ENCODE data around the gene FARS2.
"Not testable (repeated sequence)": the region's sequence is repeated elsewhere in the genome, so short reads cannot be mapped to it uniquely, and the experiment has no call there.

FARS2 gene

GRCh38 chr6:5636210-5637030, 375.1 kb downstream of the FARS2 start:
- no peak for DNase-seq (ENCODE audit: low read depth)

- DNase-seq (ENCODE audit: low read depth) = no peak
These were observed 376.4 kb downstream of the FARS2 start for GRCh38 chr6:5637714-5638113.

GRCh38 chr6:5638666-5639065, 377.4 kb downstream of the FARS2 start:
- no peak for DNase-seq (ENCODE audit: low read depth)

GRCh38 chr6:5639193-5639592, 377.9 kb downstream of the FARS2 start:
- DNase-seq (ENCODE audit: low read depth) = no peak

DNA sequence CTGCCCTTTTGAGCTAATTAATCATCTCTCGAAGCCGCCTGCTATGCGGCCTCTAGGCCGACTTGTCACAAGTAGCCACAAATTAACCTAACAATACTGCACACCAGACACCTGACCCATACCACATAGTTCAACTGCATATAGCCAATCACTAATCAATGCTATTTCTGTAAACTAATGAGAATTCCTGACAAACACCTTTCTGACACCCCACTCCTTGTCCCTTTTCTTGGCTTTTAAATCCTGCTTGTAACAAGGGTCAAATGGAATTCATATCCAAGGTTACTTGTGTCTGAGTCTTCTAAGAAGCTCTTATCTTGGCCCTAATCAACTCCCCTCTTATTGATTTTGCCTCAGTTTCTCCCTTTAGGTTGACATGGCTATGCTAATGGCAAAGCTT, 379.3 kb downstream of the FARS2 start:
- DNase-seq (ENCODE audit: low read depth) = no peak

GRCh38 chr6:5644523-5645185, 383.3 kb downstream of the FARS2 start:
- DNase-seq (ENCODE audit: low read depth) = no peak

DNA sequence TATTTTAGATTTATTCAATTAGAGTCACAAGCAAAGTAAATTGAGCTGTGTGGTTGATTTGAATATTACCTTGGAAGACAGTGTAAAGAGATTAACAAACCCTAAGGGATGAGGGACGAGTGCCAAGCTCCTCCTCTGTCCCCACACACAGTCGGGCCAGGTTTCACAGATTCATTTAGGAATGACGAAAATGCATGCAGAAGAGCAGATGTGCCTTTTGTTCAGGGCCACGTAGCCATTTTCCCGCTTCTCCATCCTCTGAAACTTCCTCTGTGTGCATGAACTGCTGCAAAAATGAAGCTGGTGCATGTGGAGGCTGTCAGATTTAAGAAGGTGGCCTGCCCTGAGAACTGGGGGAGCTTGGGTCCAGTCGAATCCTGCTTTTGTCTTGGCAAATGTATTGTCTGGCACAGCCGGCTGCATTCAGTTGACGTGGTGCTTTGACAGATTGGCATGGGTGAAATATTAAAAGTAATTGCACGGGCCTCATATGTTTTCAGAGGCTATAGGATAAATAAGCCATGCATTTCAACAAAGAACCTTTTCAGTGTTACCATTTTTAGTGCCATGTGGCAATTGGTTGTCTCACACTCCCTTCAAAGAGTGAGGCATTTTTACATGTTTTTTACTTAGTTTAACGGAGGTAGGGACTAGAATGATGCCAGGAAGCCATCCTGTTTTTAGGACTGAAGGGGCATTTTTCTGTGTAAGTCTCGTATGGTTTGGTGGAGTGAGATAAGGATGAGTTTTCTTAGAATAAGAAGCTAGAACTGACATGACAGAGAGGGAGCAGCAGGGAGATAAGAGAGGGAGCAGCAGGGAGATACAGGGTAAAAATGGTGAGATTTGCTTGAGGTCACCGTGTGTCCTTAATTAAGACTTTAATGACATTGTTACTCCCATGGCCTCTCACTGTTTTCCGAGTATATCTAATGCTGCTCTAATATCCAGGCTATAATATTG, 384.3 kb downstream of the FARS2 start:
- no peak for DNase-seq (ENCODE audit: low read depth)

DNA sequence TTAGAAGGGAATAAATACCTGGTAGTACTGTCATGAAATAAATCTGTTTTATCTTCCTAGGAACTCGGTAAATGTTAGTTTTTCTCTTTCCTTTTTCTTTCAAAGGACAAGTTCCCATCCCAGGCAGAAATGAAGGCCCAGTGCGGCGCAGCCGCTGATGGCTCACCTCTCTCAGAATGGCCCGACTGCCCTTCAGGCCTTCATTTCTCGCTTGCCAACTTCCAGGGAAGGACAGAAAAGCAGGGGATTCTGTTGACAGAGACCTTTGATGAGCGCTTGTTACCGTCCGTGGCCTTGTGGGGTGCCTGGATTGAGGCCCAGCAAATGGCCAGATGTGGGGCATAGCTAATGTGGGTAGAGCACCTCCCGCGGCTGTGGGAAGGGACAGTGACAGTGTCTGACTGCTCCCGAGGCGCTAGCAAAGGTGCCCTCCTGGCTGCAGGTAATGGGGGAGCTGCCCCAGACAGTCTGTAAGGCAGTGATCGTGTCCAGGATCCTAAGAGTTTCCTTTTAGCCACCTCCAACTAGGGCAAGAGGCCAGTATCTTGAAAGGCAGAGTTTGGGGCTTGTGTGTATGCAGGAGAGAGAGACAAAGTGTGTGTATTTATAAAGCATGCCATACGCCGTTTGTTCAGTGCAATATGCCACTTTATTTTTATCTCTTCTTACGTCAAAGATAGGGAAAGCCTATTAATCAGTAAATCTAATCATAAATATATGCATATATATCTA, 391.3 kb downstream of the FARS2 start:
- DNase-seq (ENCODE audit: low read depth) = no peak

- no peak for DNase-seq (ENCODE audit: low read depth)
These were observed 392.5 kb downstream of the FARS2 start for GRCh38 chr6:5653801-5654200.

- no peak for DNase-seq (ENCODE audit: low read depth)
These were observed 394.9 kb downstream of the FARS2 start for GRCh38 chr6:5656226-5656625.

- not testable (repeated sequence) for DNase-seq (ENCODE audit: low read depth)
These were observed 395.4 kb downstream of the FARS2 start for GRCh38 chr6:5656695-5657094.

GRCh38 chr6:5657684-5658430, 396.5 kb downstream of the FARS2 start:
- DNase-seq (ENCODE audit: low read depth) = no peak

DNA sequence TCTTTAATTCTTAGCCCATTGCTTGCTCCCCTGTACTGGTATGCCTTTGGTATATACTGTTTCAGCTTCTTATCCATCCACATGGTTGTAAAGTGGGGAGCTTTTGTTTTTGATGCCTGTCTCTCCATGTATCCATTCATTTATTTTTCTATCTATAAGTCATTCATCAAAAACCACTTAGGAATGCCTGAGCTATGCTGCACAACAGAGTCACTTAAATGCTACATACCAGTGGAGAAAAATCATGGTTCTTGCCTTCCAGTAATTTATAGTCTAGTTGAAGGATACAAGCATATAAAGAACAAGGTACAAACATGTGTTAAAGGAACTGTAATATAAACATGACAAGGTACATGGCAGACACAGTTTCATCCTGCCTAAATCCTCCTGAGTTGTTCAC, 398.2 kb downstream of the FARS2 start:
- DNase-seq (ENCODE audit: low read depth) = no peak

- no peak for DNase-seq (ENCODE audit: low read depth)
These were observed 399.5 kb downstream of the FARS2 start for GRCh38 chr6:5660772-5661171.

DNA sequence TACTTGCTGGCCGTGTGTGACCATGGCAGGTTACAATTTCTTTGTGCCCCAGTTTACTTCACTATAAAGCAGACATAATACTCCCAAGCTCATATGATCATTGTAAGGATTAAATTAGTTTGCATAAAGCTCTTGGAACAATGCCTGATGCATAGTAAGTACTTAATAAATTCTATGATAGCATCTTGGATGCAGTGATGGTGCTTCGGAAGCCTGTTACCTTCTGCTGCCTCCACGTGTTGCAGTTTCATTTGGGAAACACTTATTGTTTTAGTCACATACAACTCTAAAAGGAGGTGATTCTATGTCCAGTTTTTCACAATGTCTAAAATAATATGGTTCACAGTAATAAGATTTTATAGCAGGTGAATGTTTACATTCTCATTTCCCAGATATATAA, 401.5 kb downstream of the FARS2 start:
- no peak for DNase-seq (ENCODE audit: low read depth)

DNA sequence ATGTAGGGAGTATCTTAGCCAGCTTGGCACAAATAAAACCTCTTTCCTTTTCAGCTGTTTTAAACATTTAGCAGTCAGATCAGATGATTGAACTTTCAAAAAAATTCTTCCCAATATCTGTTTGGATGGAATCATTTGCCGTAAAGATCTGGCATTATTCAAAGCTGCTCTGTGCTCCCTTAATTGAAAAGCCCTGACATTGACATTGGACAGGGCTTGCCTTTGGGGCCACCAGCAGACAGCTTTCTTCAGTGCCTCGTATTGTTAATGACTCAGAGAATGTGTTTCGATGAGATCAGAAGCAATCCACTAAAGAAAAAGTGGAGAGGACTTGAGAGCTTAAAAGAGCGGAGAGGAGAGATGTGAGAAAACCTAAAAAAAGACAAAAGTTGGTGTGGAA, 401.9 kb downstream of the FARS2 start:
- no peak for DNase-seq (ENCODE audit: low read depth)

DNA sequence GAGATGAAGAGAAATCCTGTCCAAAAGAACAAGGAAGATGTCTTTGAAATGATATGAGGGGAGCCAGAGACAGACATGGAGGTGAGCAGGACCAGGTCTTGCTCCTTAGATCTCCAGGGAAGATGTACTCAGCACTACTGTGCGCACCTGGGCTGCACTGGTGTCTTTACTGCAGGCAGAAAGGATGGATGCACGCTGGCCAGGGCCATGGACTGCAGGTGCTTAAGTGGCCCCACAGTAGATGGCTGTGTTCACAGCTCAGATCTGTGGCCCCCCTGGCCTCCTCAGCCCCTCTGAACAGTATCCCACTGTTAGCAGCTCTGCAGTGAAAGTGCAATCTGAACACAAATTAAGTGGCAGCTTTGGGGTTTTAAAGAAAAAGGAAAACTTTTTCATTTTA, 402.4 kb downstream of the FARS2 start:
- DNase-seq (ENCODE audit: low read depth) = no peak

GRCh38 chr6:5664149-5664548, 402.8 kb downstream of the FARS2 start:
- no peak for DNase-seq (ENCODE audit: low read depth)

DNA sequence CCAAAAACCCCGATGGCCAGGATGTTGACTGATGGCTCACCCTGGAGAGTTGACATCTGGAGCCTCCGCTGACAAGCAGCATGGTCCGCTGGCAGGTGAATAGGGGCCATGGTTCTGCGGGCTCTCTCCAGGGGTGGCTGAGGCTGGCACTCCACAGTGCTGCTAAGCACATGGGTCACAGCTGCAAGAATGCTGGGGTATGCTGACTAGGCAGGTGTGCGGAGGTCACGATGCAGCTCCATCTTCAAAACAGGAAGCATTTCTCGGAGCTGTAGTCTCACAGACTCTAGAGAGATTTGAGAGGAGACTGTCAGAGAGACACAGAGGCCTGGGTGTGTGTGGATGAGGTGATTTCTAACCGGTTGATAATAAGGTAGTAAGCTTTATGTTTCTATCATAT, 403.9 kb downstream of the FARS2 start:
- DNase-seq (ENCODE audit: low read depth) = no peak

DNA sequence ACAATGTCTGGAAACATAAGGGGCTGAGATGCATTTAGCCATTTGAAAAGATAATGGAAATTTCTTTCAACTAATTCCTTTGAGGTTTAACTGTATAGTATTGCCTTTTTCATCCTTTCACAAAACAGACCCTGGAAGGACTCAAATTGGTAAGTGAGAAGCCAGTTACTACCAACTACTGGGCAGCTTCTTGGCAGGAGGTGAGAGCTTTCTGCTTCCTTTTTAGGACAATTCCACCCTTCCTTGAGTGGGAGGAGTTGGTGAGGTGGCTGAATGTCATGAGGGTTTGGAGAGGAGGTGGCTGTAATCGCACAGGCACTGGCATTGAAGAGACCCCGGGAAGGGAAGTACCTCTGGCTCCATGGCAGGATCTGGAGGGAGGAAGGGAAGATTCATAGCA, 404.4 kb downstream of the FARS2 start:
- no peak for DNase-seq (ENCODE audit: low read depth)

- no peak for DNase-seq (ENCODE audit: low read depth)
These were observed 405.4 kb downstream of the FARS2 start for GRCh38 chr6:5666695-5667094.

All from stimulated activated CD8-positive, alpha-beta memory T cell treated with anti-CD3 and anti-CD28 coated beads, Interleukin-7, amount 100 ng/mL, for 24 hours (primary cell).